Smooth muscle cell of bladder (primary cell): Measurements from ENCODE around the gene C10orf53. TPM values are rescaled to one million over a fixed set of nuclear protein-coding genes. Genes with fewer than 3 reads are reported as not detected.

Source experiments
- total RNA-seq: library from RNA; depleted of rRNA; stranded (reverse); fragments of >200 nt; gene quantifications from 2 replicates; pipeline ENCODE4 v1.2.3, GENCODE V29; 2014

Gene C10orf53, protein sequence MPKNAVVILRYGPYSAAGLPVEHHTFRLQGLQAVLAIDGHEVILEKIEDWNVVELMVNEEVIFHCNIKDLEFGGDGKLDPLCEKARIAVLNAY
- total RNA-seq: not detected in 2 replicates

DNA sequence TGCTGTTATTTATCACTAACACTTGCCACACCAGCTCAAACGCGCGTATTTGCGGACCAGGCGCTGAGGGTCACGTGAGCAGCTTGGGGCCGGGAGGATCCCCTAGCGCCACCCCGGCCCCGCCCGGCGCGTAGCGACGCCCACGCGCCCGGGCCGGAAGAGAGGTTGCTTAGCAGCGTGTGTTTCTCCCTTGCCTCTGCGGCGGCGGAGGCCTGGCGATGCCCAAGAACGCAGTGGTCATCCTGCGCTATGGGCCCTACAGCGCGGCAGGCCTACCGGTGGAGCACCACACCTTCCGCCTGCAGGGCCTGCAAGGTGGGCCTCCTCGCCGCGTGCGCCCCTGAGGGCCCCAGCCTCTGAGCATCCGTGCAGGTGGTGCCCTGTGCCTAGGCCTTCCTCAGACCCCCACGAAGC lies at the start of gene C10orf53:
Gene C10orf53 (plus strand): TSS at position 172 of the 414 bp plus-strand sequence. CDS start 47 bp downstream, at position 219.

Other genes starting within 250 kb of the C10orf53 start
- 16.1 and 17.1 TPM in 2 replicates for gene ERCC6, start 140.5 kb upstream of the C10orf53 start, total RNA-seq
- not detected in 2 replicates for gene SLC18A3, start 69.3 kb upstream of the C10orf53 start, total RNA-seq
- not detected in 2 replicates for gene CHAT, start 65.6 kb upstream of the C10orf53 start, total RNA-seq
- gene OGDHL, start 82.7 kb downstream of the C10orf53 start, total RNA-seq: 0.14 and 0.46 TPM in 2 replicates